ENCODE results near the gene USH1C.

USH1C gene

DNA sequence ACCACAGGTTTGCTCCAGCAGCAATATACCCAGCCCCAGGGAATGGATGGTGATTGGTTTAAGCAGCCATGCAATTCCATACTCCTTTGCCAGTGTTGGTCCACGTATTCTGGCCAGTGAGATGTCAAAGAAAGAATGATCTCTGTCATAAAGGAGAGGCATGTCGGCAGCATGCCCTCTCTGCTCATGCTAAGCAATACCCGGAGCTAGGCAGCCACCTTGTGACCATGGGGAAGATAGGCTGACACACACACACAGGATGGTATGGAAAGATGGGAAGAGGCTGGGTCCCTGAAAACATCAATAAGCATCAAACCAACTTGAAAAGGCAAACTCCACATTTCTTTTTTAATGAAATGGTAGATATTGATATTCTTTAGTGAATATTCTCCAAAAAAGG is 72.7 kb downstream of the USH1C start:
- no peak for DNase-seq (ENCODE audit: low read depth)

DNA sequence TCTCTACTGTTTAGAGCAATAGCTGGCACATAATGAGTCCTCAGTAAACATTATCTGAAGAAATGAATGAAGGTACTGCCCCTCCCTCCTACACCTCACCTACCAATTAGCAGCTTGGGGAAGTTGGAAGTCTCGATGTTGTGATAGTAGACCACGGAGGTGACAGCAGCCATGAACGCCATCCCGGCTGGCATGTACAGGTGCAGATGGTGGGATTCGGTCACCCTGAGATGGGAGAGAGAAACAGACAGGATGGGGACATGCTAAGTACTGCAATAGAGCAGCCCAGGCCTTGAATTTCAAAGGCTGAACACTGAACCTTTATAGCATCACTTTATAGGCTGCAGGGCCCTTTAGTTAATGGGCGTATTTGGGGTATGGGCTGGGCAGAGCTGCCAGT is 74.2 kb downstream of the USH1C start:
- no peak for DNase-seq (ENCODE audit: low read depth)

DNA sequence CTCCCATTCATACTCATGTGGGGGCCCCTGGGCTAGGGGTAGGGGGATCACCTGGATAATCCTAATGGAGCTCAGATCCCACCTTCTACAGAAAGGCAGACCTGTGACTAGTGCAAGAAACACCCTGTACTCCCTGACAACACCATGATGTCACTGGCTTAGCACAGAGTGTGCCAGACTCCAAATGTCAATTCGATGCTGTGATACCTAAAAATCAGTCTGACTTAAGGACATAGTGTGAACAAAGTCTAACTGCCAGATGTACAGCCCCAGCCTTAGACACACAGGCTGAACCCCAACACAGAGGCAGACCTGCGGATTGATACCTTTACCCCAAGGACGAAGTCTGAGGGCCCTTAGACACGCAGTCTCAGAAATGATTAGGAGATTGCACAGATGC is 76.1 kb downstream of the USH1C start:
- no peak for DNase-seq (ENCODE audit: low read depth)

GRCh38 chr11:17463546-17464174 is 80.6 kb downstream of the USH1C start:
- DNase-seq (ENCODE audit: low read depth): no peak

DNA sequence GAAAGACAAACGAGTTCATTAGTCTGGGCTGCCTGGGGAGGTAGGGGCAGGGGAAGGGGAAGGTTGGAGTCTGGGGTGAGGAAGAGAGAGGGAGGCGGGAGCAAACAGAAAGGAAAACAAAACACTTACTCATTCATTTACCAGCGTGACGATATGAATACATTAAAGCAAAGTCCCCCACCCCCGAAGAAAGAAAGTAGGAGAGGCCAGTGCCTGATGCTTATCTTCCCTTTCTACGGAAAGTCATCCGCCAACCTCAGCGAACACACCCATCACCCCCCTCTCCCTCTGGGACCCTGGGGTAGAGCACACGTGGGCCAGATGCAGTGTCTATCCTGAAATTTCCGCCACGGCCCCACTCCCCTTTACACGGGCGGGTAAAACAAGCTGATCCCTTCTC is 81.3 kb downstream of the USH1C start:
- DNase-seq (ENCODE audit: low read depth): no peak

GRCh38 chr11:17460406-17460805 is 83.8 kb downstream of the USH1C start:
- DNase-seq (ENCODE audit: low read depth): no peak

DNA sequence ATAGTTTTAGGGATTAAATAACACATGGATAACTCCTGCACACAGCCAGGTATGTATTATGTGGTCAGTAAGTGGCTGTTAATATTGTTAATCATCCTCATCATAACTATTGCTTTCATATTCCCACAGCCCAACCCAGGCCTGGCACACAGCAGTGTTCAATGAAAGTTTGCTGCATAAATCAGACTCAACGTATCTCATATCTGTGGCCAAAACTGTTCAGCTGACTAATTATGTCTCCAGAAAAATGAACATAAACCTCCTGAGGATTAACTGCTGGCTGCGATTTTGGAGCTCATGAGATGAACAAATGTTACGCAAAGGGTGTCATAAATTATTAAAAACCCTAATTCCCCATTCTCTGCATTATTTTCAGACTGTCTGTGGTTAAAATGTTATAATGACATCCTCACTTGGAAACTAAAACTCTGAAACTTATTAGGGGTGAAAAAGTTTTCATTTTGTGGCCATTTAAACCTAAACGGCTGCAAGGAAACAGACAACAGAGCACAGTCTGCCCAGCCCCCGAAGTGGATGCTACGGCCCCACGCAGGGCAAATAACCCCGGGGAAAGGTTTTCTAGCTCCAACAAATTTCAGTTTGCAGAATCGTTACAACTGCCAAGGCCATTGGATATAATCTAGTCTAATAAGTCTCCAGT is 84.8 kb downstream of the USH1C start:
- no peak for DNase-seq (ENCODE audit: low read depth)

DNA sequence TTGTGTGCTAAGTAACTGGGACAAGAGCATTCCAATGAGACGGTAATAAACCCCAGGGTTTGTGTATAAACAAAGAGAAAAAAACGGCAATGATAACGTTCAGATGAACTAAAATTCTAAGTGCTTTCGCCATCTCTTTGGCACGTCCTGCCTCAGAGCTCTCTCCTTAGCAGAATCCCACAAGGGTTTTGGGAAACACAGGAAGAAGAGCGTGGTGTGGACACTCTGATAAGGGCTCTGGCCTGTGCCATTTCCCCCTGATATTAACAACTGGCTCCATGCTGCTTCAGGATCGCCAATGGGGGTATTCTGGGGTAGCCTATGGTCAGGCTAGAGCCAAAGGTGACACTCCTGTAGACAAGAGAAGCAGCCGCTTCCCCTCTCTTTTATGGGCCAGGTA is 85.9 kb downstream of the USH1C start:
- no peak for DNase-seq (ENCODE audit: low read depth)

DNA sequence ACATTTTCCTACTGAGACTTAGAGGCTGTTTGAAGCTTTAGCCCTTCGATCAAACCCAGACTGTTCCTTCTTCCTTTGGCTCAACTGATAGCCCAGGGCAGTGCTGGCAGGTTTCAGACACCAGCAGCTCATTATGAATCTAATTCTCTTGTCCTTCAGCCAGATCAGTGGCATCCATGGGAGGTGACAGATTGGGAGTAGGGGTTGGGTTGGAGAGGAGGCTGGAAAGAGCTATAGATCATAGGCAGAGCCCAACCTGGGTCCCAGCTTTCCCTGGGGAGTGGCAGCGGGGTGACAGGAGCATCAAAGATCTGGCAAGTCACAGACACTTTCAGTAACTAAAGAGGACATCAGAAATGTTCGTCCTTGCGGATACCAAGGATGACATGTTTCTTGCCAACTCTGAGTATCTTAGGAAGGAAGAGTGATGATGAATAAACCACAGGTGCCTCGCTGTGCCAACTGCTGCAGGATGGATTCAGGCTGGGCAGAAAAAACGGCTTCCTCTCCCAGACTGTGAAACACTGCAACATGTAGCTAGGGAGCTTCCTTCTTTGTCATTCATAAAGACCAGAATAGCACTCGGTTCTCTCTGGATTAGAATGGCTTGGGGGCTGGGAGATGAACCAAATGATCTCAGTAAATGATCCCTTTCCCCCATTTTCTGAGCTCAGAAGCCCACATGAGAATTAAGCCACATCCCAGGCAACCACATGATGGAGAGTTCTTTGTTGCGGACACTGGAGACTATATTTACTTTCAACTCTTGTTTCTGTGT is 86.6 kb downstream of the USH1C start:
- DNase-seq (ENCODE audit: low read depth): no peak

DNA sequence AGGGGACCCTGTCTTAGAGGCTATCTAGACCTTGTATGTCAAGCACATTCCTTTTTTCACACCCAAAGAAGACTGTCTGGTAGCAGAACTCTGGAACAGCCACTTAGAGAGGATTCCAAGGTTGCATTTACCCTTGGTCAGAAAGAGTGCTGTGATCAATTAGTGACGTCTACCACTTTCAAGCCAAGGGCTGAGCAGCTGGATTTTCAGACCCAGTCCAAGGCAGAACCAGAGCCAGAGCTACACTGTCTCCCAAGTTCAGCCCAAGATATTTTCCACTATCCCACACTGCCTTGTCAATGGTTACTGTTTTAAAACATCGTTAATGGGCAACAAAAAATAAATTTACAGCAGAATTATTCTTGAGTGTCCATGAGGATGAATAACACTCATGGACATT is 91.5 kb downstream of the USH1C start:
- no peak for DNase-seq (ENCODE audit: low read depth)

DNA sequence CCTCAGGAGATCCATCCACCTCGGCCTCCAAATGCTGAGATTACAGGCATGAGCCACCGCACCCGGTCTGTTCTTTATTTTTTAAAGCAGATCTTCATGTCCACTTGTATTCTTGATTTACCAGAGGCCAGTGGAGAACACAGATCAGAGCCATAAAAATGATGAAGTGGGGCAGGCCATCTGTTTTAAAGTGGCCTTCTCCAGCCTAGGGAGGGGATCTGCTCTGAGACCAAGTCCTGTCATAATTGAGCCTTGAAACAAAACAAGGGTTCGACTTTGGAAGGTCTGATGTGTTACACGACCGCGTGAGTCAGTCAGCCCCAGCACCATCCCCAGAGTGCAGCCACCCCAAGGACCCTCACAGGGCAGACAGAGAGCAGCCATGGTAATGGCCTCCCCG is 95.1 kb downstream of the USH1C start:
- no peak for DNase-seq (ENCODE audit: low read depth)

GRCh38 chr11:17446482-17446881 is 97.7 kb downstream of the USH1C start:
- DNase-seq (ENCODE audit: low read depth): no peak

- no peak for DNase-seq (ENCODE audit: low read depth)
These were observed 98.9 kb downstream of the USH1C start for GRCh38 chr11:17445240-17445795.

- no peak for DNase-seq (ENCODE audit: low read depth)
These were observed 100.1 kb downstream of the USH1C start for GRCh38 chr11:17443926-17444690.

Measured in non-pigmented ciliary epithelial cell (primary cell).